Thyroid gland (tissue), 4 donors: Measurements from ENCODE around the gene NPHP4. TPM values are rescaled to one million over a fixed set of nuclear protein-coding genes. Genes with fewer than 3 reads are reported as not detected.

Experiments
- DNase-seq, 2 donors: peaks; one replicate each; pipeline ENCODE4 v3.0.0-alpha.2; 2019
- H3K27ac ChIP-seq, 3 donors: fragments of 200-600 bp; sonication (generic); 1 replicate in 2 of 3; 2 replicates in 1 of 3; pipeline ENCODE4 v1.5.1; 2016 to 2019; ENCODE audit warnings: mild to moderate bottlenecking in 1 of 3, moderate library complexity in 1 of 3
- H3K27me3 ChIP-seq: fragments of 200-600 bp; sonication (generic); one replicate; pipeline ENCODE4 v1.5.1; 2019
- H3K36me3 ChIP-seq, 2 donors: fragments of 200-600 bp; sonication (generic); one replicate each; pipeline ENCODE4 v1.5.1; 2016 to 2019
- H3K4me1 ChIP-seq, 2 donors: fragments of 200-600 bp; sonication (generic); one replicate each; pipeline ENCODE4 v1.5.1; 2017 to 2019
- H3K4me3 ChIP-seq, 3 donors: fragments of 200-600 bp; sonication (generic); replicated peaks in 1 of 3; 1 replicate in 2 of 3; 2 replicates in 1 of 3; pipeline ENCODE4 v1.5.1; 2016; ENCODE audit warnings: mild to moderate bottlenecking in 1 of 3
- H3K9me3 ChIP-seq: fragments of 200-600 bp; sonication (generic); one replicate; pipeline ENCODE4 v1.5.1; 2017
- CTCF ChIP-seq, 6 experiments: fragments of 200-600 bp in 3 of 6; fragments of 450-650 bp in 3 of 6; sonication (generic) in 3 of 6; IDR thresholded peaks; one replicate each; pipeline ENCODE4 v1.5.1; 2016 to 2019; ENCODE audit warnings: antibody characterized with exemption in 6 of 6, mild to moderate bottlenecking in 2 of 6, inconsistent platforms in 1 of 6, moderate library complexity in 1 of 6
- POLR2A ChIP-seq, 2 donors: fragments of 450-650 bp; IDR thresholded peaks; one replicate each; pipeline ENCODE4 v1.6.1; 2017; ENCODE audit warnings: antibody characterized with exemption in 2 of 2, mild to moderate bottlenecking in 2 of 2, moderate library complexity in 1 of 2
- WGBS, 2 donors: methylation state at CpG; one replicate each; pipeline ENCODE4 v1.1.5; 2017; 5-methylcytosine and 5-hydroxymethylcytosine counted together
- intact Hi-C: fragments of 100-400 bp; cut with DNase I; formaldehyde crosslinking; loops from one replicate; pipeline ENCODE4 v1.15.1; 2023
- total RNA-seq, 4 donors: library from RNA; depleted of rRNA; stranded (reverse); fragments of >200 nt; gene quantifications; one replicate each; pipeline ENCODE4 v1.2.3, GENCODE V29; 2016

NPHP4 gene
- total RNA-seq, 4 donors from 2014 or later: 24.3 to 48.3 (median 30.4) TPM

GRCh38 chr1:5936621-5937372, 55.4 kb downstream of the NPHP4 start:
- TF ChIP-seq POLR2A (IDR thresholded peaks at IDR 0.05): no peak
- TF ChIP-seq CTCF (IDR thresholded peaks at IDR 0.05): no peak
- no peak overlapping the region for H3K27ac ChIP-seq
- no peaks in the 10 kb centered on the region for H3K4me1 ChIP-seq
- H3K4me3 ChIP-seq: no peak overlapping the region
- 83 to 90% methylated on average over 10 to 11 of the region's 13 CpGs for WGBS, 2 donors
- no peak for DNase-seq
- intact Hi-C loops: no loop called here
- H3K9me3 ChIP-seq: no peaks in the 10 kb centered on the region
- peaks cover 7 to 13% of the 10 kb centered on the region in 2 donors for H3K36me3 ChIP-seq
- no peaks in the 10 kb centered on the region for H3K27me3 ChIP-seq

- Histone ChIP-seq H3K4me1 (no peaks in the 10 kb centered on the region), H3K4me3 (no peak overlapping the region), H3K27ac (no peak overlapping the region), H3K9me3 (no peaks in the 10 kb centered on the region), H3K36me3 (peaks cover 7 to 13% of the 10 kb centered on the region in 2 donors), H3K27me3 (no peaks in the 10 kb centered on the region)
- intact Hi-C loops: no loop called here
- no peak for TF ChIP-seq CTCF (IDR thresholded peaks at IDR 0.05)
- TF ChIP-seq POLR2A (IDR thresholded peaks at IDR 0.05): no peak
- DNase-seq: no peak
- WGBS, 2 donors: 98 to 99% methylated on average over 5 of the region's 5 CpGs
Observed at GRCh38 chr1:5936126-5936525, 56.1 kb downstream of the NPHP4 start.

GRCh38 chr1:5935026-5935425, 57.2 kb downstream of the NPHP4 start:
- 84 to 88% methylated on average over 6 of the region's 6 CpGs for WGBS, 2 donors
- Histone ChIP-seq H3K27ac (no peak overlapping the region), H3K9me3 (no peaks in the 10 kb centered on the region), H3K27me3 (no peaks in the 10 kb centered on the region), H3K36me3 (peaks cover 7 to 13% of the 10 kb centered on the region in 2 donors), H3K4me1 (no peaks in the 10 kb centered on the region), H3K4me3 (no peak overlapping the region)
- intact Hi-C loops: no loop called here
- no peak for DNase-seq
- TF ChIP-seq POLR2A (IDR thresholded peaks at IDR 0.05): no peak
- TF ChIP-seq CTCF (IDR thresholded peaks at IDR 0.05): no peak

GRCh38 chr1:5934058-5934884, 58.0 kb downstream of the NPHP4 start:
- WGBS, 2 donors: 92 to 98% methylated on average over 12 to 16 of the region's 20 CpGs

More at GRCh38 chr1:5934058-5934884, 58.0 kb downstream of the NPHP4 start:
- H3K27me3 ChIP-seq: no peaks in the 10 kb centered on the region
- H3K27ac ChIP-seq: no peak overlapping the region
- intact Hi-C loops: no loop called here
- peaks cover 7 to 13% of the 10 kb centered on the region in 2 donors for H3K36me3 ChIP-seq
- no peaks in the 10 kb centered on the region for H3K4me1 ChIP-seq
- TF ChIP-seq POLR2A (IDR thresholded peaks at IDR 0.05) (no peak), CTCF (IDR thresholded peaks at IDR 0.05) (no peak)
- no peak for DNase-seq
- no peak overlapping the region for H3K4me3 ChIP-seq
- no peaks in the 10 kb centered on the region for H3K9me3 ChIP-seq
